Vagina (tissue), 2 donors: ENCODE results near the gene APOA1.

Source experiments
- POLR2A ChIP-seq, 2 donors: fragments of 450-650 bp; IDR thresholded peaks; one replicate each; pipeline ENCODE4 v1.6.1; 2017; ENCODE audit warnings: antibody characterized with exemption in 2 of 2, mild to moderate bottlenecking in 2 of 2, moderate library complexity in 2 of 2
- POLR2AphosphoS5 ChIP-seq, 2 donors: sonication (generic); formaldehyde crosslinking; IDR thresholded peaks; one replicate each; pipeline ENCODE4 v1.9.0; 2017; ENCODE audit warnings: antibody characterized with exemption in 2 of 2, mild to moderate bottlenecking in 2 of 2, low read depth in 1 of 2; ENCODE audit not compliant: insufficient read depth in 1 of 2
- TF ChIP-seq, protein P1 (sequence below), 3 experiments: fragments of 450-650 bp in 2 of 3; fragments of 200-600 bp in 1 of 3; sonication (generic) in 1 of 3; IDR thresholded peaks; one replicate each; pipeline ENCODE4 v1.5.1; 2017 to 2019; ENCODE audit warnings: antibody characterized with exemption in 3 of 3, mild to moderate bottlenecking in 2 of 3, moderate library complexity in 2 of 3

DNA sequence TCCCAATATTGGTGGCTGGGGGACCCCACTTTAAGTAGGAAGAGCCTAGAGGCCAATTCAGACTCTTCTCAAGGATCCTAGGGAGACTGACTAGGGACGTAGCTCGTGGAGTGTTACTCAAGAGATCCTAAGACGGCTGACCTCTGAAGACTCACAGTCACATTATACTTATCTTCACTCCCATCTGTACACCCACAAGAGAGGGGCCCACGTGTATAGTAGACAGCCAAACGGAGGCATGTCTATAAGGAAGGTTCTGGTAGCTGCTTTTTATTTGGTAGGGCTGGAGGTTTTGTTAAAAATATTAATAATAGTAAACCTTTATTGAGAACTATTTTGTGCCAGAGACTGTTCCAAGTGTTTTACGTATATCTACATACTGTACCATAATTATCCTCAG is 22.9 kb upstream of the APOA1 start:
- TF ChIP-seq POLR2A (IDR thresholded peaks at IDR 0.05) (no peak), POLR2AphosphoS5 (IDR thresholded peaks at IDR 0.05; ENCODE audit: insufficient read depth in 1 of 2, low read depth in 1 of 2) (no peak)
- TF ChIP-seq, protein P1, sequence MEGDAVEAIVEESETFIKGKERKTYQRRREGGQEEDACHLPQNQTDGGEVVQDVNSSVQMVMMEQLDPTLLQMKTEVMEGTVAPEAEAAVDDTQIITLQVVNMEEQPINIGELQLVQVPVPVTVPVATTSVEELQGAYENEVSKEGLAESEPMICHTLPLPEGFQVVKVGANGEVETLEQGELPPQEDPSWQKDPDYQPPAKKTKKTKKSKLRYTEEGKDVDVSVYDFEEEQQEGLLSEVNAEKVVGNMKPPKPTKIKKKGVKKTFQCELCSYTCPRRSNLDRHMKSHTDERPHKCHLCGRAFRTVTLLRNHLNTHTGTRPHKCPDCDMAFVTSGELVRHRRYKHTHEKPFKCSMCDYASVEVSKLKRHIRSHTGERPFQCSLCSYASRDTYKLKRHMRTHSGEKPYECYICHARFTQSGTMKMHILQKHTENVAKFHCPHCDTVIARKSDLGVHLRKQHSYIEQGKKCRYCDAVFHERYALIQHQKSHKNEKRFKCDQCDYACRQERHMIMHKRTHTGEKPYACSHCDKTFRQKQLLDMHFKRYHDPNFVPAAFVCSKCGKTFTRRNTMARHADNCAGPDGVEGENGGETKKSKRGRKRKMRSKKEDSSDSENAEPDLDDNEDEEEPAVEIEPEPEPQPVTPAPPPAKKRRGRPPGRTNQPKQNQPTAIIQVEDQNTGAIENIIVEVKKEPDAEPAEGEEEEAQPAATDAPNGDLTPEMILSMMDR (IDR thresholded peaks at IDR 0.05) = no peak
